ENCODE results near the gene CA10.

CA10 gene

DNA sequence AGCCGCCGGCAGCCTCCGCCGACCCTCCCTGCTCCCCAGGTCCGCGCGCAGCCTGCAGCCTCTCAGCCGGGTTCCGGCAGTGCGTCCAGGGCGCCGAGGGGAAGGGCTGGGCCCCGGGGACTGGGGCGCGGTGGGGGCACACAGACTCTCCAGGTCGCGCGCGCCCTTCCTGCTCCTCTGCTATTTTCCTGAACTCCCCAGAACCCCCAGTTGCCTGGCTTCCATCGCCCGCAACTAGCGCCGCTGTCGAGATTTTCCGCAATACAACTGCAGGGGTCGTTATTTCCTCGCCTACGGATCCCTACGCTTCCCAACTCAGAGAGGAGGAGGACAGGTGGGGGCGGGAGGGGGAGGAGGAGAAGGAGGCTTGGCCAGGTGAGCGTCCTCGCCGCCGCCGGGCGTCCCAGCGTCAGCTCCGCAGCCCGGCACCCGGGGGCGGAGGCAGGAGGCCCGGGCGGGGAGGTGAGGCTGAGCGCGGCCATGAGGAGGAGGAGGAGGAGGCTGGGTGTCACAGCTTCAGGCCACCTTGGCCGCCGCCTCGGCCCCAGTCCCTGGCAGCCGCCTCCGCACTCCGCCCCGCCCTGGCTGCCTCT, at the start of gene CA10:
Gene CA10, minus strand, starts transcription at position 265 of the 593 bp plus-strand sequence.
- DNase-seq = no peak

DNA sequence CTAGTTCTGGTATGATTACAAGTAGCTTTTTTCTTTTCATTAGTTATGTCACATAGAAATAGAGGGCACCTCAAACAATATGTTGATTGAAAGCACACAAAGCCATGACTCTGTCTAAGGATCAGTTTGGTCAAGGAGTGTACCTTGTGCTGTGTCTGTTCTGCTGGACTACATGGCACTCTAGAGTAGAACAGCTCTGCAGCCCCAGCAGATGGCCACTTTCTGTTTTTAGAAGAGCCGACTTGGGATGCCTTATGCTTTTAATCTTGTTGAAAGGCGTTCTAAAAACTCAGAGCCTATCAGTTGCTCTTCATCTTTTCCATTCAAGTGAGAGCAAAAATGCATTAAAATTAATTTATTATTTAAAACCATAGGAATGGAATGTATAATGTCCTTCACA, 49.3 kb upstream of the CA10 start:
- no peak for DNase-seq

DNA sequence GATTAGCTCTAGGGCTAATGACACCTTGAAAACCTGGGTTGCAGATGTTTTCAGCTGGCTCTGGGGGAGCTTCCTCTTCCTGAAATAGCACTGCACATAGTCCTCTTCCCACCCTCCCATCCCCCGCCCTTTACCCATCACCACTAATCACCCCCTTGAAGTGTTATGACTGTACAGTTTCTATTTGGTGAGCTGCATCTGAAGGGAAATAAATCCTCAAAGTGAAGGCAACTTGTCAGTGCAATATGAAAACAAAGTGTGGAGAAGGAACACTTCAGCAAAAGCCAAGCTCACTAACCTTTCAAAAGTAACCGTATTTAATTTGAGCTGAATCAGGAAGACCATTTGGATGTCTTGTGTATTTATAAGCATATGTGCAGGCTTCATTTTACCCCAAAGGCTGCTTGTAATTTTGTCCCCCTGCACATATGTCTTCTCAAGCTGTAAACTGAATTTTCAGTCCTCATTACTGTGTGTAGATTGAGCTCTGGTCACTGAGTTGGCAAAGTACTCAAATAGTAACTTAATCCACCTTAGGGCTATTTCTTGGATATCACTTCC, 44.1 kb upstream of the CA10 start:
- no peak for DNase-seq

DNA sequence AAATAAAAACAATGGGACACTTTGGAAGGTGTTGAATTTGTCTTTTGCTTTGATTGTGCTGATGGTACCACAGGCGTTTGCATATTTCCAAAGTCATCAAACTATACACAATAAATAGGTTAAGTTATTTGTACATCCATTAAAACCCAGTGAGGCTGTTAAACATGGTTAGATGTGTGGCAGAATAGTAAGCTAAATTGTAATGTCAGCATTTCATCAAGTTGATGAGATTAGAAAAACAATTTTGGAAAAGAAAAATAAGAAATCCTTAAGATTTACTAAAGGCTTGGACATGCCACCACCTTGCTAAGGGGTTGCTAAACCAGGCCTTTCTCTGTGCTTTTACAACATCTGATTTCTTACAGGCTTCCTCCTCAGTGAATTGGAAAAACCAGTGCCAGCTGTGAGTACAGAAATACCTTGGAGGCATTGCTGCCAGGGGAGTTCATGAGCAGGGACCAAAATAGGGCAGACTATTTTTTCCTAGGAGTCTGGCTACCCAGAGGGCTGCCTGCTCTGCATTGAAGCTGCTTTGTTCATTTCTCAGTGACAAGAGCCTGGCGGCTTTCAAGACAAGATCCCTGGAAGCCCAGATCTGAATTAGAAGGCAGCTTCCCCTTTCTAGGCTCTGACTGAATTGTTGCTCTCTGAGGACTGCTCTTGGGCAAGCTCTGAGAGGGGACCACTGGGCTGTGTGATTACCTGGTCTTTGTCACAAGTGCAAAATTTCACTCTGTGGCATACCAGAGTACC, 43.4 kb upstream of the CA10 start:
- no peak for DNase-seq

DNA sequence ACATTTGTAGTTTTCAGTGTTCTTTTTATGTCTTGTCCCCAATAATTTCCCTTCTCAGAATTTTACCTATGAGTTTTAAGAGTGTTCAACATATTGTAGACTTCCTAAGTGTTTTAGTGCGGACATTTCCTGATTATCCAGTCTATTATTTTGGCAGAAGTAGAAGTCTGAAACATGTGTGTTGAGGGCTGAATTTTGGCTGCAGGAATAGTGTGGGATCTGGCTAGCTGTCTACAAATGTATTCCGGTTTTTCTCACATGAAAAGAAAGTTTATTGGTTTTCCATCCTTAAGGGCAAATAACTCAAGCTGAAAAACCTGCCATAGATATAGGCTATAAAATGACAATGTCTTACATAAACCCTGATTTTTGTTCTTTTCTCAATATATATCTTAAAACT, 33.0 kb upstream of the CA10 start:
- DNase-seq = no peak

DNA sequence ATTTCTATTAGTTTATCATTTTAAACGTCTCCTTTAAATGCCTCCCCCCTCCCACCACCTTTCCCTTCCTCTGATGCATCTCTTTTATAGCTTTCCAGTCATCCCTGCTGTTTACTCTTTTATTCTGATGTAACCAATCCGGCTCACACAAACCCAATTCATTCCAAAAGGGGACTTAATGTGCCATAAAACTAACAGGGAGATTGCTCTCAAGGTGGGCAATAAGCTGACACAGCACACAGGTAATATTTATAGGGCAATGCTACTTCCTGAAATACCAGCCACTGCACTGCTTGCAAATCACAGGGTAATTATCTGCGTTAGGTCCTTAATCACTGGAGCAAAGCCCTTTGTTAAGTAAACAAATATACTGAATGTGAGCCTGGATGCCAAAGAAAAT, 23.3 kb upstream of the CA10 start:
- DNase-seq = no peak

DNA sequence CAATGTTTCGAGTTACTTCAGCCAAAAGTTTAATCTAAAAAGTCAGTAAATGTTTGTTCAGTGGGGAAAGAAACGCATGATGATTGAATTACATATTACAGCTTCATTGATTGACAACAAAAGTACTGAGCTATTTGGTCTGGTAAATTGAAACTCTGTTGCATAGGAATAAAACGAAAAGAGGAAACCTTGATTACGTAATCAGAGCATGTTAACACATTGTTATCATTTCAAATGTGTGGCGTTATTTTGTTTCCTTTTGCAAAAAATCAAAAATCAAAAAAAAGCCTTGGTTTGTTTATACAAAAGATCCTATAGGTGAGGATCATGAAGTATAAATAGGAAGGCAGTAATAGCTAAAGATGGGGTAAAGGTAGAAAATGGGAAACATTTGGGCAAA, 19.5 kb upstream of the CA10 start:
- DNase-seq = no peak

DNA sequence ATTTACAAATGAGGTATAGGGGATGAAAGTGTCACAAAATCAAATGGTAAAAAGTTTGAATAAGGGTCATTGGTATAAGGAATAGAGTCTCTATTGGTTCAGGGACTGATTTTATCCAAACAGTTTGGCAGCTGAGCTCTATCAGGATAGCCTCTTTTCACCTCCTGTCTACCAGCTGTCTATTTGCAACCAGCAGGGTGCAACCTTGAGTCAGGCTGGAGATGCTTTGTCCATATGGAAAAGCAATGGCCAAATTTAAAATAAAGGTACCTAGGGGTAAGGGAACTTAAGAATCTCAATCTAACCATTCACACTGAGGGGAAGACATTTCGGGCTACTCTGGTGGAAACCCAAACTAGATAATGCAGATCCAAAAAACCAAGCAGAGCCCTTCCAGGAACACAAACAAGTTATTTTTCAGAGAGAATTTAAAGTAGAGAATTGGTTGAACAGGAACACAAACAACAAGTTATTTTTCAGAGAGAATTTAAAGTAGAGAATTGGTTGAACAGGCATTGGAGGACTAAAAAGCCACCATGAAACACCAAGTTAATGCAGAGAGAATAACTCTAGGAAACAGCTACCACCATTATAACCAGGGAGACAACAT, 12.6 kb upstream of the CA10 start:
- DNase-seq = no peak

DNA sequence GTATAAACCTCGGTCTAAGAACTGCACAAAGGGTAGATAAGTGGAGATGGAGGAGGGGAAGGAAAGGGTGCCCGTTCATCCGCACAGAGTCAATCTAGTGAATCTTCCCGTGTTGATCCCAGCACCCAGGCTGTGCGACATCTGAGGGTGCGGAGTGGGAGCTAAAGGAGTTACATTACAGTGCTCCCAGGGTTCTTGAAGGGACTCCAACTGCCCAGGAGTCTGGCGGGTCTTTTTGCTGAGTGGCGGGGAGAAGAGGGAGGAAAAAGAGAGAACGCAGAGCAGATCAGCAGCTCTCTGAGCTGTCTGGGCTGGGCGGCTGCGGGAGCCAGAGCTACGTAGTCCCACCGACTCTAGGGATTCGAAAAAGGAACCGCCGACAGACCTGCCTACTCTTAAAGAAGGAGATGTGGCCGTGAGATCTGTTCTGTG, 1.6 kb upstream of the CA10 start:
- DNase-seq = no peak

DNA sequence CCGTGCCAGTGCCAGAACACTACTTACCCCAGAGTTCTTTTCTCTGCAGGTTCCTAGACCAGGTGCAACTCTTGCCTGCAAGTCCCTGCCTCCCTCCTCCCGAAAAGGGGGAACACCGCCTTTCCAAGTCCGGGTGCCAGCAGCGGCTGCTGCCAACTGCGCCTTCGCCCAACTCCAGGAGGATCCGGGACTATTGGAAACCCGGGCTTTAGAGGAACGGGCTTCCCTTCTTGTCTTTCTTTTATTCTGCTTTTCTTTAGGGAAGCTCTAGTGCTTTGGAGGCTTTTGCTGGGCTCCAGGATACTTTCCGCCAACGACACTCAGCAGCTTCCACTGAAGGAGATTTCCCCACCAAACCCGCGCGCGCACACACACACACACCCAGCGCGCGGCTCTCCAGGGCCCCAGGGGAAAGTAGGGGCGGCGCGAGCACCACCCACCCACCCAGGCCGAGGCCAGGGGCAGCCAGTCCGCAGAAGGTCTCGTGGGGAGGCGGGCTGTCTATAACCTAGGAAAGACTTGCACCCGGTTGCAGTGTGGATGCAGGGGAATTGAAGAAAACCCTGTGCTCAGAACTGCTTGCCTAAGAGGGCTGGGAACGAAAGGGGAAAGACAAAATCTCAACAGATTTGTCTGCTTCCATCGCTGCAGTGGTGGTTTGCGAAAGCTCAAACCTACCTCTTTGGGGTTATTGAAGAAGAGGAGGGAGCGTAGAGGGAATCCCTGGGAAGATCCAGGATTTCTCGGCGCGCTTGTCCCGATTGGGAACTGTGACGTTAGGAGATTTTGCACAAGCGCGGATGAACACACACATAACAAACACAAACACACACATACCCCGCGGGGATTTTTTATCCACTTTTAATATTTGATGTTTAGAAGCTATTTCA, 977 bp upstream of the CA10 start:
- DNase-seq = no peak

DNA sequence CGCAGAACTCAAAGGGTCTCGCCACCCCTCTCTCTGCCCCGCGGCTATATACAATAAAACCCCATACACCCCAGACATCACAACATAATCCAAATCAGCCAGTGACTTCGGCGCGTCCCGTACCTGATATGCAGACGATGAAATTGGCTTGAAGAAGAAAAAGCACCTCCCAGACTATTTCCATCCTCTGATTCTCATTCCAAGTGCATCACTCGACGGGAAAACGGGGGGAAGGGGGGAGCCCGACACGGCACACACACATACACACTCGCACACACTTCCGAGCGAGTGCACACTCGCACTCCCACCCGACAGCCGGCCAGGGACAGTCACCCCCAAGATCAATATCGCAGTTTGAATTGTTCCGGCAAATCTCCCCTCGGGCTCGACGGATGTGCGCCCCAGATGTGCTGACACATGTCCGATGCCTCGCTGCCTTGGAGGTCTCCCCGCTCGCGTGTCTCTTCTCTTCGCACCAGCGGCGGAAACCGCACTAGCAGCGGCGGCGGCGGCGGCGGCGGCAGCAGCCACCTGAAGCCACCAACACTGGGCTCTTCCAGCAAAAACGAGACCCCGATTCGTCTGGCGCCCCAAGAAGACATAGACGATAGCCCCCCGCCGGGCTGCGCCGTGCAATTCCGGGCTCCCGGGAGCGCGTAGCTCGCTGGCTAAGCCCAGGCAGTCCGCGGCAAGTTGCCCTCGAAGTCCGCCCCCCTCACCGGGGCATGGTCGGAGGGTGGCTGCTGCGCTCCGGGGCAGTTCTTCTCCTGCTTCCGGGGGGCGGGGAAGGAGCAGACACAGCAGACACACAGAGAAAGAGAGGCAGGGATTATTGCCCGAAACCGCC, 688 bp downstream of the CA10 start:
- no peak for DNase-seq

DNA sequence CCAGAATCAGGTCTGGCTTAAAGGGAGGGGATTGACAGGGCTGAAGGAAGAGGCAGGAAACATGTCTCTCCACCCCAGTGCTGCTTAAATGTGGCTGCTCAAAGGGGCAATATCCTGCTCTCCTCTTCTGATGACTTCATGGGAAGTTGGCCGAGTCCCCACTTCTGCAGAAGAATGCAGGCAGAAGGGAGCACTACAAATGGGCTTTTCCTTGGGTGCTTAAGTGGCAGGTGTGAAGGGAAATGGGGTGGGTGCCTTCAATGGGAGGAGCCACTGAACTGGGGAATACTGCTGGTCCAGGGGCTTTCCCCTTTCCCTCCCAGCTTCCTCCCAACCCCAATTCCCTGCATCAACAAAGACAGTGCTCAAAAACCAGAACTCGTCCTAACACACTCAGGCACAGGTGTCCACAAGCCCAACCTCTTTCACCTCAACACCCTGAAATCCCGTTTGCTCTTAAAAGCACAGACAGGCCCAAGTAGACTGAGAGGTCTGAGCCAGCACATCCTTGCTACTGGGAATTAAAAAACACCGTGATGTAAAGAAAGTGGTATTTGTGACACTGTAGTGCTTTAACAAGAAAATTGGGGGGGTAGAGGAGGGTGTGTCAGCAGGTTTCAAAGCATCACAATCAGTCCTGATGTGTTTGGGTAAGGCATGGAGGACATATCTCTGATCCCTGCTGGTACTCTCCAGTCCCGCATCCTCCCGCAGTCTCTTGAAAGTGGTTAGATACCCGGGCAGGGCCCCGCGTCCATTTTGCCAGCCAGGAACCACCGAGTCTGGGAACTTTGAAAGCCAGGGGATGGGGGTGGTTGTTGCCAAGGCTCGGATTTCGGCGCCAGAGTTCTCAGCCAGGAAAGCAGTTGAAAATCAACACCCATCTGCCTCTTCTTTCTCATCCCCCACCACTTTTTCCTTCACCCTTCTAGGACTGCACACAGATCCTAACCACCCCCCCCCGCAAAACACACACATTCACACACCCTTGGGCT, 1.6 kb downstream of the CA10 start:
- DNase-seq = no peak

DNA sequence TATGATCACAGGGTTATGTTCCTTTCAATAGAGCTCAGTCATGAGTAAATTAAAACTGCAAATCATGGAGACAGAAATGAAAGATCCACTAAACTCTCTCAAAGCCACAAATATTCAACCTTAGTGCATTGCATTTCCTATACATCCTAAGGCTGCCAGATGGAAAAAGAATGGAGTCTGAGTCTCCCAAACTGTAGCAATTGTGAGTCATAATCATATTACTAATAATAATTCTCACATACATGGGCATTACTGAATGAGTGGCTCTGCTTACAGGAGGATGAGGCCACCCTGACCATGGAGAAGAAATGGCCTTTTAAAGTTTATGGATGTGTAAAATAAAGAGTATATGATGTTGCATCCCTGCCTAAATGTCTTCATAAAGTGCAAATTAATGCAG, 3.2 kb downstream of the CA10 start:
- no peak for DNase-seq

DNA sequence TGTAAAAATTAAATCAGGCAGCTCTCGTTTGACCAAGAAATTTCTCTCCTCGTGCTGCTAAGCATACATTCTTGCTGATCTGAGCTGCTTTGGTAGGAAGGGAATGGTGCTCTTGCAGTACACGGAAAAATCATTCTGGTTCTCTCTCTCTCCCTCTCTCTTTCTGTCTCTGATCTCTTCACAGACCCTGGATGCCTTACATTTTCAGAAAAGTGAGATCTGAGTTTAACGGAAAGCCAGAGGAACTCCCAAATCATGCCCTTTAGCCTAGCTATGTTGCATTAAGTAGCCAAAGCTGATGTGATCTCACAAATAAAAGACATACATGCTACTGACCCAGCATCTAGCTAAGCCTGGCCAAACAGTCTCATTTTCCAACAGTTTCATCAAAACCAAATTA, 4.0 kb downstream of the CA10 start:
- no peak for DNase-seq

DNA sequence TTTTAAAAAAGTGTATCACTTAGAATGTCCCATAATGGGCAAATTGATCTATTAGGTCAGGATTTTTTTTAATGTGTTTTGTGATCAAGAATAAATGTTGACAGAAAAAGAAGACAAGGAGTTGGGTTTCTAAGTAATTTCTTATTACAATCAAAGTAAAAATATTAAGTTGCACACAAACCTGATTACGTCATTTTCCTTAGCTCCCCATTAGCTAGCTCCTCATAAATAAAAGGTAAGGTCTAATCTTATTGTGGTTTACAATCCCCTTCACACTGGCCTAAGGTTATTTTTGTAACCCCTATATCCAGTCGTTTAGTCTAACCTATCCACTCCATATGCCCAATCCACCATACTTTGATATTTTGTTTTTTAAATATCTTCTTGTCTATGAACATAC, 7.6 kb downstream of the CA10 start:
- DNase-seq = no peak

DNA sequence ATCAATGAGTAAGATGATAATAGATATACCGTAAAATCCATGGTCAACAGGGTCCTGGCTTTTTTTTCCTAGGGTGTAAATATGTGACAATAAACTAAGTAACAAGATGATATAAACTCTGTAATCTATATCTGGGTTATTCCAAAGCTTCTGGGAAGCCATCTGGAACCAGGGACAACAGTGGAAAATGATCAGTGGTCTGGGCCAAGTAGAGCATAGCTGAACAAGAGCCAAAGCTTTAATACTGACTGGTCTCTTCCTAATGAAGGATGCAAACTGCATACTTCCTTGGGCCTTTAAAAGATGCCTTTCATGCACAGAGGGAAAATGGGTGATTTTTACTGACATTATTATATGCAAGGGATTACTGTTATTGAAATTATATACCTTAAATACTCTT, 8.9 kb downstream of the CA10 start:
- no peak for DNase-seq

DNA sequence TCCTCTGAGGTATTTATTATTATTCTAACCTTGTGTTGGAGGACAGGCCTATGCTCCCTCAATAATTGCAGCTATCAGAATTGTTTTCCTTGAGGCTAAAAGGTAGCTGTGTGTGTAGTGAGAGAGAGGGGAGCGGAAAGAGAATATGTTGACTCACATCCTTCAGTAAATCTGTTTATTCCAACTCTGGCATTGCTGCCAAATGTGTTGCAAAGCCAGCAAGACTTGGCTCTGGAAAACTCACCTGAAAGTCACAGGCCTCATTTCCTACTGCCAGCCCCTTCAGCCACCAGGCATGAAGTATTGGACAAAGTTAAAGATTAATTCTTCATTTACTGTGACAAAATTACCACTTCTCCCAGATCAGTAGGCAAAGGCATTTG, 9.6 kb downstream of the CA10 start:
- DNase-seq = no peak

DNA sequence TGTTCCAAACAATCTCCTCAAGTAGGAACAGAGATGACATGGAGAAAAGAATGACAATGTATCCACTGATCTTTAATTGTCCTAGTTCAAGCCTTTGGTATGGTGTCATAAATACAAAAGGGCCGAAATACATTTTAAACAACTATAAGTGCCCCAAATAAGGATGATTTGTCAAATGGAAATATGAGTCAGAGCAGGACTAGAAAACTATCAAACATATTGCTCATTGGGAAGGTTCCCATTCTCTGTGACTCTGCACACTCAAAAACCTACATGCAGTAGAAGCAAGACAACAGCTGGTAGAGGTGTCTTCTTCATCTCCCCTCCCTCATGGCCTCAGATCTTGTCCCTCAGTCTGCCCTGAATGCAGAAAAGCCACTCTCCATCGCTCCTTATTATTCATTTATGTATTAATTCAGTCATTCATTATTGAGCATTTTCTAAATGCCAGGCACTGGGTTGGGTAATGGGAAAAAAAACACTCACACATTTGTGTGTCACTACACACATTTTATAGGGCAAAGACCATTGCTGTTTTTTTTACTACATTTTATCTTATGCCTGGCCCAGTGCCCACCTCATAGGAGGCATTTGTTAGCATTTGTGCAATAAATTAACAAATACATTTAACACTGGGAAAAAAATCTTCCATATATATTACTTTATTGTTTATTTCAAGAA, 10.1 kb downstream of the CA10 start:
- DNase-seq = no peak

DNA sequence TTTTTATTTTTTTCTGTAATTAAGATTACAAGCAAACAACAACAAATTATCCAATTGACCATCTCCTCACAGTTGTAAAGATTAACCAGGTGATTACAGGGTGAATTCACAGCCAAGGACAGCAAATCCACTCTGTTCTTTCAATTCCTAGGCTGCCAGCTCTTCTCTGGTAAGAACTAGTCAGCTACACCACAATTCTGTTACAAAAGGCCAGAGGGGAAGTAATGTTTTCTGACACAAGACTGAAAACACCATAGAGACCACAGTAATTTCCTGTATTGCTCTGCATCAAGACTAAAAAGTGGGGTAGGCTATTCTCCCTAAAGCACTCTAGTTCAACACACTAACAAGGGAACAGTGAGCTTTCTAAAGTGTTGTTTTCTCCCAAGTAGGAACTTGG, 10.6 kb downstream of the CA10 start:
- DNase-seq = no peak

DNA sequence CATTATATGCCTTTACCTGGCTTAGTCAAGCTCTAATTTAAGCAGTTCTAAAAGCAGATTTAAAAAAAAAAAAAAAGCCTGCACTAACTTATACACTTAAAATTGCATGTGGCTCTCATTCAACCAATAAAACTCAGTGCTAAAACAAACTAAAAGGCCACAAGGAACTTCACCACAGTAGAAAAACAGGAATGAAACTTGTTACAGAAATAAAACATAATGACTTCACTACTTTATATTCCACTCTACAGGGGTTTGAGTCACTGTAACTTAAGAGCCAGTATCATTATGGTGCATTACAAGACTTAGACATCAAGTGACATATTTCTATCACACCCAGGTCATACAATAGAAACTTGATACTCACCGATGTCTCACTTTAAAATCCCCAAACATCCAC, 11.1 kb downstream of the CA10 start:
- no peak for DNase-seq
